ENCODE data around the gene CCND1.

- TF ChIP-seq CTCF (IDR thresholded peaks at IDR 0.05) = no peak
- no peak for TF ChIP-seq POLR2A (IDR thresholded peaks at IDR 0.05)
Measured at GRCh38 chr11:69650832-69651344, 9.9 kb downstream of the CCND1 start.
